Measurements from ENCODE around the gene OLFM1.

GRCh38 chr9:135040892-135041291, 46.6 kb upstream of the OLFM1 start:
- no peak for TF ChIP-seq CTCF (optimal IDR thresholded peaks at IDR 0.05 in 1 of 3, IDR thresholded peaks at IDR 0.05 in 1 of 3, conservative IDR thresholded peaks at IDR 0.05 in 1 of 3; ENCODE audit: extremely low read depth in 1 of 3, insufficient read depth in 2 of 3, low read length in 3 of 3)
- no peak for TF ChIP-seq EZH2 (IDR thresholded peaks at IDR 0.05; ENCODE audit: low read length)

All from keratinocyte (primary cell).